GM19452 (cell line): Measurements from ENCODE around the gene SLC6A6.

ENCODE experiments used
- ATAC-seq: cut with Tn5 transposase; IDR thresholded peaks from one replicate; pipeline ENCODE4 v1.9.1; 2021; ENCODE audit not compliant: unreplicated experiment

The SLC6A6 gene

DNA sequence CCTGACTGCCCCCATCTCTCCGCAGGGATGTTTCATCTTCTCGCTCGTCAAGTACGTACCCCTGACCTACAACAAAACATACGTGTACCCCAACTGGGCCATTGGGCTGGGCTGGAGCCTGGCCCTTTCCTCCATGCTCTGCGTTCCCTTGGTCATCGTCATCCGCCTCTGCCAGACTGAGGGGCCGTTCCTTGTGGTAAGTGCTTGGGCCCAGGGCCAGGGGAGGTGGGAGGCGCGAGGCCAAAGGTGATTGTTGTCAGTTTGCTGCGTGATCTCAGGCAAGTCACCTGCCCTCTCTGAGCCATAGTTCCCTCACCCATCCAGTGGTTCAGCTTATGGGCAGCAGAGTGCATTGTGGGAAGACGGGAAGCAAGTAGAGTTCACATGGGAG lies 79.2 kb downstream of the SLC6A6 start:
- no peak for ATAC-seq

- ATAC-seq, result no peak
Observed at GRCh38 chr3:14482271-14482721, 79.9 kb downstream of the SLC6A6 start.

- no peak for ATAC-seq
Observed at GRCh38 chr3:14483286-14483685, 80.9 kb downstream of the SLC6A6 start.

DNA sequence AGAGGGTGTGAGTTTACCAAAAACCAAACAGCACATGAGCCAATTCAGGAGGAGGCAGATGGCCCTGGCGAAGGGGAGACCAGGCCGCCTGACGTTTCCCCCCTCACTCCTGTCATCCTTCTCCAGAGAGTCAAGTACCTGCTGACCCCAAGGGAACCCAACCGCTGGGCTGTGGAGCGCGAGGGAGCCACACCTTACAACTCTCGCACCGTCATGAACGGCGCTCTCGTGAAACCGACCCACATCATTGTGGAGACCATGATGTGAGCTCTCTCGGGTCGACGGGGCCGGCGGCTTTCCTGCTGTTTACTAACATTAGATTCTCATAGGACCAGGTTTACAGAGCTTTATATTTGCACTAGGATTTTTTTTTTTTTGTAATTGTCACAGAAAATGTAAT lies 82.3 kb downstream of the SLC6A6 start:
- no peak for ATAC-seq

DNA sequence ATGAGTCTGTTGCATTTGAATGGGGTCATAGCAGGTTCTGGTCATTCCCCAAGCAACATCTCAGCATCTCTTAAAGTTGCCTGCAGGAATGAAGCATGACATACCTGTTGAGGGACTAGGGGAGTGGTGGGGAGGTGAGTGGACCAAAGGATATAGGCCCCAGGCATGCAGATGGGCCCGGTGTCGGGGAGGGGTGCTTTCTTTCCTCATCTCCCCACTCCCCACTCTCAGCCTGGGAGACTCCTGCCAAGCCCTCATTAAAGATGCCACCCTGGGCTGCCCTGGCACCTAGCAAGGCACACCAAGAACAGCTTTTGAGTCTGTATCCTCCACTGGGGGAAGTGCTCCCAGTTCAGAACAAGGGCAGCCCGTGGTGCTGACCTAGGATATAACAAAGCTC lies 83.6 kb downstream of the SLC6A6 start:
- ATAC-seq, result no peak

GRCh38 chr3:14486460-14486859 lies 84.1 kb downstream of the SLC6A6 start:
- ATAC-seq, result no peak

DNA sequence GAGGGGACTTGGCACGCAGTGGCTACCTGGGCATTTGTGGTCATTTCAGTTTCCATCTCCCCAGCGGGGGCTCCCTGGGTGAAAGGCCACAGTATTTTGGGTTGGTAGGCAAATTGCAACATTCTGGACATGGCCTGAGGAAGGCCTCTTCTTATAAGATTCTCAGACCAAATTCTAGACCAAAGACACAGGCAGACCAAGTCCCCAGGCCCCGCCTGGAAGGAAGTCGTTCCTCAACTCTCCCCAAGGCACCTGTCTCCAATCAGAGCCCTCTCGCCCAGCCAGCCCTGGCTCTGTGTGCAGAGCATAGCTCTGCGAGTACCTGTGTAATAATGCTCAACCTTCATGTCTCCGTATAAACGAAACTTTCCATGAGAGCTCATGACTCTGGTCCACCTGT lies 84.7 kb downstream of the SLC6A6 start:
- no peak for ATAC-seq

GRCh38 chr3:14487821-14488220 lies 85.4 kb downstream of the SLC6A6 start:
- ATAC-seq, result no peak

DNA sequence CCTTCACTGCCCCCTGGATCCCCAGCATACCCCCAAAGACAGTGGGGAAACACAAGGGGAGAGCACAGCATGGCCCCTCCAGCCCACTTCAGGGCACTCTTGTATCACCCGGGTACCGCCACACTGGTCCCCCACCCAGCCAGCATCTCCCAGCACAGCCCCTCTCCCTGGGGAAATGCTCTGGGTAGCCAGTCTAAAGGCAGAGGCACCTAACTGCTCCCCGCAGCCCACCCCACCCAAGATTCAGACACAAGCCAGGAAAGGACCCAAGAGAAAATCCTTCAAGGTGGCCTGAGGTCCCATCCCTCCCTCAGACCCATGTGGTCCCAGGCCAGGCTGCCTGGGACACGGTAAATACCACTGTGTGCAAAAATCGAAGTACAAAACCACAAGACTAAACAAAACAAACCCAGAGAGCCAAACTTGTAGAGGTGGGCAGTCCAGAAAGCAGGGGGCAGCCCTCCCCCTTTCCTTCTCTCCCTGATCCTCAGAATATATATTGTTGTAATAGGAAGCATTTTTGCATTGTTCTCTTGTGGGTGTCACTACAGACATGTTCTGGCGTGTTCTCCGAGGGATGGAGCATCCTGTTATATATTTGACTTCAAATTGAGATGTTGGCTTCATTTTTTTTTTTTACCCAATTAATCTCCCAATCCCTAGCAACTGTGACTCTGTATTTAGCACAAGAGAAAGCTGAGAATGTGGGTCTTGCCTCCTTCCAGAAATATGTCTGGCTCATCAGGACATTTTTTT lies 86.1 kb downstream of the SLC6A6 start:
- no peak for ATAC-seq

- no peak for ATAC-seq
Observed at GRCh38 chr3:14489641-14490040, 87.2 kb downstream of the SLC6A6 start.

GRCh38 chr3:14490255-14490654 lies 87.8 kb downstream of the SLC6A6 start:
- no peak for ATAC-seq

DNA sequence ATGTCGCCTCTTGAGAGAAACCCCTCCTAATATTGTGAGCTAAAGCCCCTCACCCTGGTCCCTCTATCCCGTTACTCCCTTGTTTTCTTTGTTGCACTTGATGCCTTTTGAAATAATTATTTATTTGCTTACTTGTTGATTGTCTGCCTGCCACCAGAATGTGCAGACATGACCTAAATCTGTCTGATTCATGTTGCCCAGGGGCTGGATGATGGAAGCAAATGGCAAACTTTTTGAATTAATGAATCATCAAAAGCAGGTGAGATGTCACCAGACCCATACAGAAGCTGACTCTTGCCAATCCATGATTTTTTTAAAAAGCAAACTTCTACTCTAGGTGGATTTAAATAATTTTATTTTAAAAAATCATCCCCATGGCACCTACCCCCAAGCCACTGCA lies 88.4 kb downstream of the SLC6A6 start:
- no peak for ATAC-seq

- no peak for ATAC-seq
Observed at GRCh38 chr3:14491396-14492190, 89.2 kb downstream of the SLC6A6 start.

DNA sequence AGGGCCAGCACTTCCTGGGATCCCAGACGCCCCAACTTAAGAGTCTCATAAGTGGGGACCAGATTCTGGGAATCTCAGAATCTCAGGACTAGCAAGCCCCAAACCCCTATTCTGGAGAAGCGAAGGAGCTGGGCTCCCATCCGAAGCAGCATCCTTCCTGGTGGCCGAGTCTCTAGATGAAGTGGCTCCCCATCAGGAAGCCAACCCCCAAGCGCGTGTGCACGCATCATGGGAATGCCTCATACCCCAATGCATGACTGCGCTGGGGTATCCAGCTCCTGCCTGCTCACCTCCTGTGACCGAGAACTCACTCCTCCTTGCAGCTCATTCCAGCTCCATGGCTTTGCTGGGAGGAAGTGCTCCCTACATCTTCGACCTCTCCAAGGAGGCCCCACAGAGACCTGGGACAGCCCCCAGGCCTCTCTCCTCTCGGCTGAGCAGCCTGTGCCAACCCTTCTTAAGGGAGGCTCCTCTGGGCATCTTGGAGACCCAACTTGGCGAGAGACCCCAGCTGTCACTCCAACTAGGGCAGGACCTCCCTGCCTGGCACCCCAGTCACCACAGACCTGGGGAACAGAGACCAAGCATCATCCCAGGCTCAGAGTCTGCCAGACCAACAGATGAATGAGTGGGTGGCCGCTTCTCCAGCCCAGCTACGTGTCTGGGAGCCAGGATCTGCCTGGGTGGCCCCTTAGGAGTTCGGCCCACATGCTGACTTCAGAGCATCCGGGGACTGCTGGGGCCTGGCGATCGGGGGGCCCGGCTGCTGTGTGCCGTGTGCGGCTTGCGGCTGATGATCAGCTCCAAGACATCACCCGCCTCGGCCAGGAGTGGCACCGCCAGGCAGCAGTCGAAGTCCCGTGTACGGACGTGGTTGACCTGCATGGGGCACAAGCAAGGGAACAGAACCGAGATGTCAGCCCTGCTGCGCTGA lies 90.8 kb downstream of the SLC6A6 start:
- ATAC-seq, result no peak

DNA sequence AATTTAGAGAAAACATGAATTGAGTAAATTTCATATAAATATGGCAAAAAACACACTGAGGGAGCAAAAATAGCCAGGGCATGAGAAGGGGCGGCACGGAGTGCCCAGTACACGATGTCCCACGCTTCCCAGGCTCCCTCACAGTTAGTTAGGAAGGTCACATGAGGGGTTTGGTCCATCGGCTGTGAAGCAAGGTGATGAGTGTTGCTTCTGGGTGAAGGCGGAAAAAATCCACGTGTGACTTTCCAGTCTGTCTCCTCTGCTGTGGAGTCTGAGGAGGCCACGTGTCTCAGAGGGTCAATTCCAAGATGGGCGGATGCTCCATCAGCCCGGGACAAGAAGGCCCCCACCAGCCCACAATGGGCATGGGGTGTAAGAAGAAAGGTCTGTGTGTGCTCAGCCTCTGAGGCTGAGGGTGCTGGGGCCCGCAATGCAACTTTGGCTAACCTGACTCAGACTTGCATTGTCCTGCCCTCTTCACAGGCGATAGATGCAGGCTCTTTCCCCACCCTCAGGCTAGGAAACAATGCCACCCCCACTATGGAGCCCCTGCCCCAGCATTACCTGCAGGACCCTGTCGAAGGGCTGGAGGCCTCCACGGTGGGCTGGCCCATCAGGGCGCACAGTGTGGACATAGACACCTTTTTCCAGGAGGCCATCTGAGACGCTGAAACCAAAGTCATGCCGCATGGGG lies 92.0 kb downstream of the SLC6A6 start:
- no peak for ATAC-seq

DNA sequence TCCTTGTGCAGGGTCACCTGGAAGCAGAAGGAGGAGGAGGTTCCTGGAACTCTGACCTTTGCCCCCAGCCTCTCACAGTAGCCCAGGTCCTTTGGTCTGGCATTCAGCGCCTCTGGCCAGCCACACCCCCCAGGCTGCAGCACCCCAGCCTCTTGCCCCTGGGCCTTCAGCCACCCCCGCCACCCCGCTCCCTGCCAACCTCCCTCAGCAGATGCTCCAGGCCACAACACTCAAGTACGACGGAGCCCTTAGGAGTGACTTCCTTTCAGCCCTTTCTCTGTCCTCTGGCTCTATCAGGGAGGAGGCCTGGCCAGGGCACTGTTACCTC lies 92.5 kb downstream of the SLC6A6 start:
- ATAC-seq, result no peak

- no peak for ATAC-seq
Observed at GRCh38 chr3:14496351-14496750, 93.9 kb downstream of the SLC6A6 start.

DNA sequence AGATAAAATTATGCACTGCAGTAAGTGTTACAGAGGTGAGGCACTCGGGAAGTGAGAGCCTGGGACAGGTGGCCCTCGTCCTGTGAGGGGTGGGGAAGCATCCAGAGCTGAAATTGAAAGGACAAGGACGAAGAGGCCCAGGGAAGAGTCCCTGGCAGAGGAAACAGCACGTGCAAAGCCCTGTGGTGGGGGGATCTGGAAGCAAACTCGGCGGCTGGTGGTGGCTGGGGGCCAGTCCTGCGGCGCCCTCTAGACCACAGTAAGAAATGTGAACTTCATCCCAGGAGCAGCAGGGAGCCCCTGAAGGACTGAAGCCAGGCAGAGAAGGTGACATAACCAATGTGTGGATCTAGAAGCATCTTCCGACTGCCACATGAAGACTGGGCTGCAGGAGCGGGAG lies 94.9 kb downstream of the SLC6A6 start:
- ATAC-seq, result no peak

DNA sequence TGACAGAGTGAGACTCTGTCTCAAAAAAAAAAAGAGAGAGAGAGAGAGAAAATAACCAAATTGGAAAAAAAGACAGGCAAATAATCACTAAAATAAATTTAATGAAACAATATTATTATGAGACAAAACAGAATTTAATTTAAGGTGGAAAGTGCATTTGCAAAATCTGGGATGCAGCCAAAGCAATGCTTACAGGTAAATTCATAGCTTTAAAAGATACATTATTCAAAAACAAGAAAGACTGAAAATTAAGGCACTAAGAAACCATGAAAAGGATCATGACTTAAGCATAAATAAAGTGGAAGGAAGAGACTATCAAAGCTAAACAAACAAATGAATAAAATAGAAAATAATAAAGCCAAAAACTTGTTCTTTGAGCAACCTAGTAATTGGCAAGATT lies 100.1 kb downstream of the SLC6A6 start:
- no peak for ATAC-seq

DNA sequence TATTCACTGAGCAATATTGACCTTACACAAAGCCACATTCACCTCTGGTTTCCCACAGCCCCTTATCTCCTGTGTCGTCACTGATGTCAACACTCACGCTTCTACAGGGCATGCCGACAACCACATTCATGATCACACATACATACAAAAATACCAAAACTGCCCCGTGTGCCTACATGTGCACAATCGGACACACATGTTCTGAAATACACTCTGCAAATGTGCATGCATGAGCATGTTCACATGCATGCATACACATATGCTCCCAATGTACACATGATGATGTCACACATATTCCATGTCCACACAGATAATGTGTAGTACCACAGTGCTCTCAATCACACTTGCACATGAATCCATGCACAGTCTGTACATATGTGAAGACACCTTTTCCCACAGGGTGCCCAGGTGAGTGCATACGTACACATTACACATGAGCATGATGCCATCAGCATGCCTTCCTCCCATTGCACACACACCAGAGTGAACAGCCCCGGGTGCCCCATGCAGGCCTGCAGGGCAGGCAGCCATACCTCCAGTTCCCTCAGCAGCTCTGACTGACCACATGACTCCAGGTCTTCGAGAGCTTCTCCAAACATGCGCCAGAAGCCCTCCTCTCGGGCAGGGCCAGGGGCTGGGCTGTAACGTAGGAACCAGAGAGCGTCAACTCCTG lies 100.8 kb downstream of the SLC6A6 start:
- no peak for ATAC-seq
